NCI-H226 (cell line): ENCODE results near the gene HELZ.

Experiments
- DNase-seq: peaks from one replicate; pipeline ENCODE4 v3.0.0-alpha.2; 2015

HELZ gene

GRCh38 chr17:67068999-67069398 lies 176.0 kb downstream of the HELZ start:
- DNase-seq, result no peak

- DNase-seq, result no peak
Observed at GRCh38 chr17:67067571-67068482, 177.2 kb downstream of the HELZ start.

GRCh38 chr17:67066717-67067116 lies 178.3 kb downstream of the HELZ start:
- no peak for DNase-seq

- DNase-seq, result no peak
Observed at GRCh38 chr17:67063141-67063540, 181.9 kb downstream of the HELZ start.

GRCh38 chr17:67059372-67059771 lies 185.6 kb downstream of the HELZ start:
- no peak for DNase-seq

- no peak for DNase-seq
Observed at GRCh38 chr17:67058036-67058435, 187.0 kb downstream of the HELZ start.

- DNase-seq, result no peak
Observed at GRCh38 chr17:67056746-67057490, 188.1 kb downstream of the HELZ start.

- DNase-seq, result no peak
Observed at GRCh38 chr17:67055811-67056745, 188.9 kb downstream of the HELZ start.

GRCh38 chr17:67055041-67055443 lies 190.0 kb downstream of the HELZ start:
- no peak for DNase-seq

GRCh38 chr17:67054608-67055007 lies 190.4 kb downstream of the HELZ start:
- DNase-seq, result no peak

GRCh38 chr17:67054011-67054591 lies 190.9 kb downstream of the HELZ start:
- no peak for DNase-seq

- no peak for DNase-seq
Observed at GRCh38 chr17:67053438-67054000, 191.5 kb downstream of the HELZ start.

- DNase-seq, result no peak
Observed at GRCh38 chr17:67052720-67053437, 192.1 kb downstream of the HELZ start.

GRCh38 chr17:67051837-67052236 lies 193.2 kb downstream of the HELZ start:
- DNase-seq, result no peak

- DNase-seq, result no peak
Observed at GRCh38 chr17:67051155-67051538, 193.8 kb downstream of the HELZ start.

- no peak for DNase-seq
Observed at GRCh38 chr17:67050471-67051154, 194.4 kb downstream of the HELZ start.

GRCh38 chr17:67050066-67050465 lies 194.9 kb downstream of the HELZ start:
- no peak for DNase-seq

- DNase-seq, result no peak
Observed at GRCh38 chr17:67049025-67049739, 195.8 kb downstream of the HELZ start.

- no peak for DNase-seq
Observed at GRCh38 chr17:67047382-67047781, 197.6 kb downstream of the HELZ start.

- DNase-seq, result no peak
Observed at GRCh38 chr17:67046398-67046797, 198.6 kb downstream of the HELZ start.
